HG03159 (cell line): ENCODE results near the gene LPCAT3.

Experiments used
- ATAC-seq: cut with Tn5 transposase; IDR thresholded peaks from one replicate; pipeline ENCODE4 v1.9.1; 2021; ENCODE audit warnings: mild to moderate bottlenecking, moderate library complexity; ENCODE audit not compliant: unreplicated experiment

Gene LPCAT3

DNA sequence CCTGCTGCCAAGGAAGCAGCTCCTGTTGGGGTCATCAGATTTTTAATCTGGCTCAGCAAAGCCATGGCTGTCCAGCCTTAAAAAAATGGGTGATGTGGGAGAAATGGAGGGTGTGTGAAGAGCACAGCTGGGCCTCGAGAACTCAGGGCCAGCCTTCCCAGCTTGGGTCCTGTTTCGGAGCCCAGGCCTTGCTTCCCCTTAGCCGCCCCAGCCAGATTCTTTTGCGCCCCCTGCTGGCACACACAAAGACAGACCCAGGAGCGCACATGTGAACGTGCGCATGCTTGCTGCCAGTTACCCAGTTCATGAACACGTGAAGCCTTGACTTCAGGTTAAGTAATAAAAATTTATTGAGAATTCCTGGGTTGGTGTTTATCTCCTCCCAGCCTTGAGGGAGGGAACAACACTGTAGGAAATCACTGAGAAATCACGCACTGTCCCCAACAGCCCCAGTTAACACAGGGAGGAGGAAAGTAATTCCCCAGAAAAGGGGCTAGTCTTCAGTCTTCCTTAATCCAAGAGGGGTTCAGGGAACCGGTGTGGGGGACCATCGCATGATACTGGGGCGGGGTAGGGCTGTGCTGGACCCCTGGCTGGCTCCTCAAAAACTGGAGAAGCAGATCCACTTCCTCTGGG is 53.1 kb downstream of the LPCAT3 start:
- ATAC-seq = peak; percentile 37

- no peak for ATAC-seq
Measured at GRCh38 chr12:6964605-6965025, 53.7 kb downstream of the LPCAT3 start.

GRCh38 chr12:6963791-6964413 is 54.4 kb downstream of the LPCAT3 start:
- ATAC-seq = no peak

GRCh38 chr12:6963016-6963731 is 55.1 kb downstream of the LPCAT3 start:
- ATAC-seq = no peak

GRCh38 chr12:6962285-6963015 is 55.8 kb downstream of the LPCAT3 start:
- ATAC-seq = no peak

GRCh38 chr12:6961695-6962284 is 56.5 kb downstream of the LPCAT3 start:
- ATAC-seq = no peak

GRCh38 chr12:6961278-6961694 is 57.0 kb downstream of the LPCAT3 start:
- ATAC-seq = no peak

- ATAC-seq = no peak
Measured at GRCh38 chr12:6960593-6961277, 57.5 kb downstream of the LPCAT3 start.

DNA sequence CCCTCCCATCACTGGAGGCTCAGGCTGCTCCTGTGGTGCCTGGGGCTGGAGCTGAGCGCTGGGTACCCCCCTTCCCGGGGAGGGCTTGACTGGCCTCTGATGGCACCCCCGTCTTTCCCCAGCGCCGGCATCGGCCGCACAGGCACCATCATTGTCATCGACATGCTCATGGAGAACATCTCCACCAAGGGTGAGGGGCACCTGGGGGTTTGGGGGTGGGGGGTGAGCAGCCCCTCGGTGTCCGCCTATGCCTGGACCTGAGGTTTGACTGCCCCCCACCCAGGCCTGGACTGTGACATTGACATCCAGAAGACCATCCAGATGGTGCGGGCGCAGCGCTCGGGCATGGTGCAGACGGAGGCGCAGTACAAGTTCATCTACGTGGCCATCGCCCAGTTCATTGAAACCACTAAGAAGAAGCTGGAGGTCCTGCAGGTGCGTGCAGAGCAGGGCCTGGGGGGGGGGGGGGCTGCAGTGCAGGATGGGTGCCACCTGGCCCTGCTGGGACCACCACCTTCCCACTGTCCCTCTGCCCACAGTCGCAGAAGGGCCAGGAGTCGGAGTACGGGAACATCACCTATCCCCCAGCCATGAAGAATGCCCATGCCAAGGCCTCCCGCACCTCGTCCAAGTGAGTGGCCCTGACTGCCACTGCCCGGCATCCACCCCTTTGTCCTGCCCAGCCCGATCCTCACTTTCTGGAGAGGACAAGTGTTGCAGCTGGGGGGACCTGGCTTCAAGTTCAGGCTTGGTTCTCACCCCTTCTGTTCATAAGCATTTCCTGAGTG is 58.3 kb downstream of the LPCAT3 start:
- ATAC-seq = no peak

- peak; percentile 54 for ATAC-seq
Measured at GRCh38 chr12:6959058-6959804, 59.0 kb downstream of the LPCAT3 start.

GRCh38 chr12:6958609-6959057 is 59.6 kb downstream of the LPCAT3 start:
- ATAC-seq = no peak

GRCh38 chr12:6957741-6958608 is 60.3 kb downstream of the LPCAT3 start:
- ATAC-seq = no peak

DNA sequence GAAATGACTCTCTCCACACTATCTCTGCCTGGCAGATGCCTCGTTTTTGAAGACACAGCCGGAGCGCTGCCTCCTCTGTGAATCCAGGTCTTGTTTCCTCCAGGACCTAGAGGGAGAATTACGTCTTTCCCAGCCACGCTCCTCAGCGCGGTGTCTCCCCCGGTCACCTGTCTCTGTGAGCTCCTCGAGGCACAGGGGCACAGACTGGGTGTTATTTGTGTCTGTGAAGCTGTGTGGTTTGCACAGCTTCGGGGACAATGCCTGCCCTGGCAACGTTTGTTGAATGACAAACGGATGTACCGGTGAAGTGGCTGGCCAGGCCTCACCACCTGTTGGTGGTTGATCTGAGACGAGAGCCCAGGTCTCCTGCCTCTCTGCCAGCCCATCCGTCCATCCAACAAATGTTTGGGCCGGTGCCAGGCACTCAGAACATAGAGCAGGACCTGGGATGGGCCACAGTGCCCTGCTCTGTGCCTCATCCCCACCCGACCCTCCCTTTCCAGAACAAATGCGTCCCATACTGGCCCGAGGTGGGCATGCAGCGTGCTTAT is 61.0 kb downstream of the LPCAT3 start:
- no peak for ATAC-seq

DNA sequence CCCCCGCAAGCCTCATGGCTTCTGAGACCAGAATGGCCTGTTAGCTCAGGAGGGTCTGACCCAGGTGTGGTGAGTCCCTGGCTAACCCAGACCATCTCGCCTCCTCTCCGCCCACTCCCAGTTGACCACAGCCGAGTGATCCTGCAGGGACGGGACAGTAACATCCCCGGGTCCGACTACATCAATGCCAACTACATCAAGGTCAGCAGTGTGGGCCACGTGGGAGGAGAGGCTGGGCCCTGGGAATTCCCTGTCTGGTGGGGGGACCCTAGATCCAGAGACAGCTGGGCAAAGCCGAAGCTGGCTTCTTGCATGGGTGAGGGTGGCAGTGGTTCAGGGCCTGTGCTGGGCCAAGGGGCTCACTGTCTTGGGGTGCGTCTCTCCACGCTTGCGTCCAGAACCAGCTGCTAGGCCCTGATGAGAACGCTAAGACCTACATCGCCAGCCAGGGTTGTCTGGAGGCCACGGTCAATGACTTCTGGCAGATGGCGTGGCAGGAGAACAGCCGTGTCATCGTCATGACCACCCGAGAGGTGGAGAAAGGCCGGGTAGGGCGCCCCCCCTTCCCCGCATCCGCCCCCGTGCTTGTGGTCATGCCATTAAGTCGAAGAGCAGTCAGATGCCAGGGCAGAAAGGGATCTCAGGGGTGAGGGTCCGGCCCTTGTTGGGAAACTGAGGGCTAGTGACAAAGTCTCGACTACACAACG is 62.1 kb downstream of the LPCAT3 start:
- ATAC-seq = no peak

- ATAC-seq = no peak
Measured at GRCh38 chr12:6955108-6956020, 62.9 kb downstream of the LPCAT3 start.
